HepG2 (cell line): Measurements from ENCODE around the gene TP53I3. TPM values are rescaled to one million over a fixed set of nuclear protein-coding genes. Genes with fewer than 3 reads are reported as not detected.

Experiments
- AKNA ChIP-seq: sonication (generic); formaldehyde crosslinking; IDR thresholded peaks from 2 replicates; pipeline ENCODE4 v1.4.0; 2020; ENCODE audit warnings: missing genetic modification reagents, borderline replicate concordance
- CREM ChIP-seq, 2 experiments: sonication (generic) in 1 of 2; formaldehyde crosslinking in 1 of 2; IDR thresholded peaks; 2 replicates each; pipeline versions ENCODE4 v1.4.0 to v1.6.1; 2016 to 2020; ENCODE audit warnings: antibody characterized with exemption in 1 of 2, mild to moderate bottlenecking in 1 of 2, missing genetic modification reagents in 1 of 2
- DMTF1 ChIP-seq: sonication (generic); formaldehyde crosslinking; IDR thresholded peaks from 2 replicates; pipeline ENCODE4 v1.4.0; 2020; ENCODE audit warnings: mild to moderate bottlenecking, missing genetic modification reagents
- DNMT3B ChIP-seq: conservative IDR thresholded peaks from 2 replicates; pipeline ENCODE4 v1.6.1; 2016; ENCODE audit warnings: missing biosample characterization, control low read depth
- FOXA3 ChIP-seq: IDR thresholded peaks from 2 replicates; pipeline ENCODE4 v1.6.1; 2016; ENCODE audit warnings: missing genetic modification reagents, missing compliant biosample characterization
- JARID2 ChIP-seq: sonication (generic); formaldehyde crosslinking; IDR thresholded peaks from 2 replicates; pipeline ENCODE4 v1.8.1; 2023; ENCODE audit warnings: missing genetic modification reagents, inconsistent platforms; ENCODE audit not compliant: insufficient replicate concordance
- KLF11 ChIP-seq: IDR thresholded peaks from 2 replicates; pipeline ENCODE4 v1.6.1; 2016; ENCODE audit warnings: missing compliant biosample characterization
- NFE2 ChIP-seq: sonication (generic); formaldehyde crosslinking; IDR thresholded peaks from 2 replicates; pipeline ENCODE4 v1.4.0; 2020; ENCODE audit warnings: missing genetic modification reagents
- TBX3 ChIP-seq: fragments of 450-650 bp; IDR thresholded peaks from 2 replicates; pipeline ENCODE4 v1.6.1; 2017; ENCODE audit warnings: antibody characterized with exemption, mild to moderate bottlenecking, inconsistent platforms, borderline replicate concordance
- ZMYM3 ChIP-seq: sonication (generic); formaldehyde crosslinking; IDR thresholded peaks from 2 replicates; pipeline ENCODE4 v1.5.1; 2020; ENCODE audit warnings: mild to moderate bottlenecking, missing genetic modification reagents
- ZNF12 ChIP-seq: sonication (generic); formaldehyde crosslinking; IDR thresholded peaks from 2 replicates; pipeline ENCODE4 v1.5.0; 2020; ENCODE audit warnings: missing genetic modification reagents
- ZNF280B ChIP-seq: sonication (generic); formaldehyde crosslinking; IDR thresholded peaks from 2 replicates; pipeline ENCODE4 v1.5.0; 2020; ENCODE audit warnings: missing genetic modification reagents, mild to moderate bottlenecking, borderline replicate concordance
- ZNF572 ChIP-seq: sonication (generic); formaldehyde crosslinking; IDR thresholded peaks from 2 replicates; pipeline ENCODE4 v1.5.1; 2020; ENCODE audit warnings: mild to moderate bottlenecking, missing genetic modification reagents
- ZNF816 ChIP-seq: sonication (generic); formaldehyde crosslinking; IDR thresholded peaks from 2 replicates; pipeline ENCODE4 v1.8.0; 2022; ENCODE audit warnings: missing genetic modification reagents, mild to moderate bottlenecking, borderline replicate concordance
- ZSCAN5A ChIP-seq: sonication (generic); formaldehyde crosslinking; IDR thresholded peaks from 2 replicates; pipeline ENCODE4 v1.8.0; 2022; ENCODE audit warnings: mild to moderate bottlenecking, missing genetic modification reagents, borderline replicate concordance
- polyA plus RNA-seq, 8 experiments: library from polyadenylated mRNA; depleted of rRNA in 3 of 8; stranded (reverse) in 7 of 8; unstranded in 1 of 8; fragments of >200 nt; fragmentation: Illumina TruSeq in 4 of 8; extraction: Trizol in 4 of 8; gene quantifications; 2 replicates each; pipeline versions ENCODE4 v1.2.1 to v1.2.3, GENCODE V29; 2011 to 2016; ENCODE audit warnings: low read depth in 4 of 8, missing spikeins in 1 of 8, mixed read lengths in 1 of 8; ENCODE audit not compliant: insufficient read depth in 1 of 8
- total RNA-seq, 5 experiments: library from RNA; depleted of rRNA; stranded (reverse); fragments of >200 nt; fragmentation: Illumina TruSeq; extraction: Trizol; gene quantifications; 2 replicates each; pipeline ENCODE4 v1.2.3, GENCODE V29; 2016; ENCODE audit warnings: low read depth in 1 of 5

The TP53I3 gene
- total and polyA plus RNA-seq, 2 of the 13 experiments (the other 11 are each of a cell fraction or from before 2014, with no cell fraction given) = 25.0 to 44.1 TPM

- no peak; the same call in 1 of the 2 replicates for TF ChIP-seq DMTF1 (CRISPR knock-in tag)
- TF ChIP-seq ZMYM3 (CRISPR knock-in tag) = no peak
- TF ChIP-seq CREM (IDR thresholded peaks at IDR 0.05) = peak; percentile 84
- TF ChIP-seq CREM (CRISPR knock-in tag; IDR thresholded peaks at IDR 0.05) = no peak
- no peak for TF ChIP-seq NFE2 (CRISPR knock-in tag)
- TF ChIP-seq ZNF280B (CRISPR knock-in tag) = 0 out of 2 replicates have a peak, but pooled peaks have one; percentile 41
- TF ChIP-seq AKNA (CRISPR knock-in tag) = no peak
- no peak; the same call in 1 of the 2 replicates for TF ChIP-seq ZNF12
- 0 out of 2 replicates have a peak, but pooled peaks have one; percentile 49 for TF ChIP-seq KLF11 (CRISPR knock-in tag)
- no peak for TF ChIP-seq DNMT3B (CRISPR knock-in tag)
- TF ChIP-seq FOXA3 (CRISPR knock-in tag) = peak; percentile 18; the same call in 1 of the 2 replicates
- TF ChIP-seq JARID2 = no peak
- TF ChIP-seq ZNF816 (CRISPR knock-in tag) = no peak
- no peak for TF ChIP-seq TBX3
- no peak for TF ChIP-seq ZNF572 (CRISPR knock-in tag)
- no peak for TF ChIP-seq ZSCAN5A
These were observed 37.5 kb downstream of the TP53I3 start, which contains the start of gene WDCP (continued) for GRCh38 chr2:24046930-24047702.
